ENCODE measurements around the gene TENM3.
A peak's percentile ranks its signal among the peaks of the same experiment; 100 is the strongest.

Gene TENM3

GRCh38 chr4:182629096-182629495 lies 385.9 kb downstream of the TENM3 start:
- H3K4me3 ChIP-seq (ENCODE audit: low read depth, low read length): no peak overlapping the region
- no peak for TF ChIP-seq CTCF (conservative IDR thresholded peaks at IDR 0.05; ENCODE audit: low read depth, low read length)
- DNase-seq (ENCODE audit: low read depth): no peak

- no peak for DNase-seq (ENCODE audit: low read depth)
- no peak overlapping the region for H3K4me3 ChIP-seq (ENCODE audit: low read depth, low read length)
- TF ChIP-seq CTCF (conservative IDR thresholded peaks at IDR 0.05; ENCODE audit: low read depth, low read length): no peak
Measured at GRCh38 chr4:182640491-182640890, 397.3 kb downstream of the TENM3 start.

- no peak for TF ChIP-seq CTCF (conservative IDR thresholded peaks at IDR 0.05; ENCODE audit: low read depth, low read length)
- H3K4me3 ChIP-seq (ENCODE audit: low read depth, low read length): no peak overlapping the region
- no peak for DNase-seq (ENCODE audit: low read depth)
Measured at GRCh38 chr4:182640932-182641331, 397.7 kb downstream of the TENM3 start.

- peak; percentile 47 for TF ChIP-seq CTCF (conservative IDR thresholded peaks at IDR 0.05; ENCODE audit: low read depth, low read length)
- peak; percentile 93 for DNase-seq (ENCODE audit: low read depth)
- no peak overlapping the region for H3K4me3 ChIP-seq (ENCODE audit: low read depth, low read length)
Measured at GRCh38 chr4:182642831-182643230, 399.6 kb downstream of the TENM3 start.

GRCh38 chr4:182643801-182644682 lies 400.8 kb downstream of the TENM3 start:
- H3K4me3 ChIP-seq (ENCODE audit: low read depth, low read length): no peak overlapping the region
- TF ChIP-seq CTCF (conservative IDR thresholded peaks at IDR 0.05; ENCODE audit: low read depth, low read length): no peak
- DNase-seq (ENCODE audit: low read depth): peak; percentile 93

GRCh38 chr4:182644683-182645050 lies 401.5 kb downstream of the TENM3 start:
- no peak overlapping the region for H3K4me3 ChIP-seq (ENCODE audit: low read depth, low read length)
- no peak for TF ChIP-seq CTCF (conservative IDR thresholded peaks at IDR 0.05; ENCODE audit: low read depth, low read length)
- DNase-seq (ENCODE audit: low read depth): peak; percentile 46

- no peak overlapping the region for H3K4me3 ChIP-seq (ENCODE audit: low read depth, low read length)
- no peak for DNase-seq (ENCODE audit: low read depth)
- TF ChIP-seq CTCF (conservative IDR thresholded peaks at IDR 0.05; ENCODE audit: low read depth, low read length): no peak
Measured at GRCh38 chr4:182645511-182645910, 402.3 kb downstream of the TENM3 start.

Data from choroid plexus epithelial cell (primary cell).